Fibroblast of upper back skin (primary cell): ENCODE measurements around the gene RIPOR3.
"Not testable (repeated sequence)": the region's sequence is repeated elsewhere in the genome, so short reads cannot be mapped to it uniquely, and the experiment has no call there.

ENCODE experiments used
- DNase-seq: peaks from one replicate; pipeline ENCODE4 v3.0.0-alpha.2; 2013

Gene RIPOR3

GRCh38 chr20:50604451-50604850 lies 86.9 kb downstream of the RIPOR3 start:
- no peak for DNase-seq

DNA sequence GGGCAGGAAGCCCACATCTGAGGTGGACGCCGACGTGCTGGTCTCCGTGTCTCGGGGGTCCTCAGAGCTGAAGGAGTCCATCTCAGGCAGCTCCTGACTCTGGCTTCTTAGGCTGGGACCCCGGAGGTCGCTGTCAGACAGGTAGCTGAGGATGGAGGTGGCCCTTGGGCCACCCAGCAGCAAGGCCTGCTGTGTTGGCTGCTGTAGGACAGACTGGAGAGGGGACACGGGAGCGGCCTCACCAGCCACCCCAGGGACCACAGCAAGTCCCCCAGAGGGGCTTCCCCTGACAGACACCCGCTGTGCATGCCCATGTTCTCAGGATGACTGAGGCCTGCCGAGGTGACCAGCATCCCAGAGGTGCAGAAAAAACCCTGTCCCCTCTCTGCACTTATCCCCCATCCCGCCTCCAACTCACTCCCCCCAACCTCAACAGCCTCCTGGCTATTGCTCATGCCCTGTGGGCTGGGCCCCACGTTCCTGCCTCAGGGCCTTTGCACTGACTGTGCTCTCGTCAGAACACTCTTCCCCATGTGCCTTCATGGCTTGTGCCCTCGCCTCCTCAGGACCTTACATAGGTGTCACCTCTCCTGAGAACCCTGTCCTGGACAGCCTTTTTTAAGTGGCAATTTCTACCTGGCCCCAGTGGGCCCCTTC lies 88.8 kb downstream of the RIPOR3 start:
- DNase-seq = no peak

DNA sequence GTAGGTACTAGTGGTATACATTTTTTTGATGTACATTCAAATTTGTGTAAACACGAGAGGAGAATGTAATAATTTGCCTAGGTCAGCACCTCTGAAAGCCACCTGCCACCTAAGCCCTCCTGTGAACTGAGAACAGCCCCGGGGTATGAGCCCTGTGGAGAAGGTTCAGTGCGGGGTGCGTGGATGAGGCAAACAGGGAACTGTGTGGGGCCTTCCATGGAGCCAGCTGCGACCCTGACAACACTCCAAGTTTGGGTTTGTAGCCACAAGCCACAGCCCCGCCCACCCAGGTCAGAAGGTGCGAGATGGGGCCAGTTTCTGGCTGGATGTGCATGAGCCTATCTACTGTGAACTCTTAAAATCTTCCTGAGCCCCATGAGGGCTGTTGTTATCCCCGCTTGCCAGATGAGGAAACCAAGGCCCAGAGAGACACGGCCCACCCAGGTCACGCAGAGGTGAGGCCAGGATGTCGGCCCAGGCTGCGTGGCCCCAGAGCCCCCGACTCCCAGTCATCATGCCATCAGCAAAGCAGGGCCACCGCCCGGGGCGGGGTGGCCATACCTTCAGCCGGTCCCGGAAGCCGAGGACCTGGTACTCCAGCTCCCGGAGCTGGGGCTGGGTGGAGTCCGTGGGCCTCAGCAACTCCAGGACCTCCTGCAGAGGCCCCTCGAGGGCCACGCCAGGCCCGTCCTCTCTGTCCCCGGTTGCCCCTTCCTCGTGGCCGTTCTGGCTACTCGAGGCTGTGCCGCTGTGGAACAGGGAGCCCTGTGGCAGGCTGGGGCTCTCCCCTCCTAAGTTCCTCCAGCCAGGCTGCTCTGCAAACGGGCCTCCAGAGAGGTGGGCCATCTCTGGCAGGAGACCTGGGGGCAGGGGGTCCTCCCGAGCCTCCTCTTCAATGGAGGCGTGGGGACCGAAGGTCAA lies 89.6 kb downstream of the RIPOR3 start:
- DNase-seq = no peak

DNA sequence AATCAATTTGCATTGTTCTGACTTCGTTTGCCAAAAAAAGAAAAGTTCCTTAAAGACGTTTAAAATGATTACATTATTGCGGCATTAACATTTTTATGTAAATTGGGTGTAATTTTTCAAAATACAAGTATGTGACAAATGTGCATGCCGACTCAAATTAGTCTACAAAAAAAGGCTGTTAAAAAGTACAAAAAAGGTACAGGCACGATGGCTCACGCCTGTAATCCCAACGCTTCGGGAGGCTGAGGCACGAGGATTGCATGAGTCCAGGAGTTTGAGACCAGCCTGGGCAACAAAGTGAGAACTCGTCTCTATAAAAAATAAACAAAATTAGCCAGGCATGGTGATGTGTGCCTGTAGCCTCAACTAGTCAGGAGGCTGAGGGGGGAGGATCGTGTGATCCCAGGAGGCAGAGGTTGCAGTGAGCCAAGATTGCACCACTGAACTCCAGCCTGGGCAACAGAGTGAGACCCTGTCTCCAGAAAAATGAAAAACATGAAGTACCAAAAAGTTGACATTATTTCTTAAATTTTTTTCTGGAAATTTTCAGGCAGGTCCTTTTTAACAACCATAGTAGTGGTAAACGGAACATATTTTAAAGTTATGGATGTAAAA lies 91.0 kb downstream of the RIPOR3 start:
- DNase-seq = no peak

GRCh38 chr20:50598768-50599167 lies 92.6 kb downstream of the RIPOR3 start:
- DNase-seq = not testable (repeated sequence)

GRCh38 chr20:50598074-50598473 lies 93.3 kb downstream of the RIPOR3 start:
- DNase-seq = no peak

GRCh38 chr20:50597406-50597969 lies 93.9 kb downstream of the RIPOR3 start:
- no peak for DNase-seq

DNA sequence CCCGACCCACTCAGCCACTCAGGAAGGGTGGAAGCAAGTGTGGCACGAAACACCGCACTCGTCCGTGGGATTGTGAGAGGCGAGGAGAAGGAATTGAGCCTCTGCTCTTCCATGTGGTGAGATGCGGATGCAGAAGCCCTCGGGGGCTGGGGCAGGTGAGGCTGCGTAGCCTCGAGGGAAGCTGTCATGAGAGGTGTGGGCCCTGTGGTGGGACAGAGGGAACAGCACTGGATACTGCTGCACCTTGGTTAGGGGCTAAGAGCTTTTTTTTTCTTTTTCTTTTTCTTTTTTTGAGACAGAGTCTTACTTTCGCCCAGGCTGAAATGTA lies 94.7 kb downstream of the RIPOR3 start:
- DNase-seq = no peak

GRCh38 chr20:50595988-50596693 lies 95.2 kb downstream of the RIPOR3 start:
- DNase-seq = no peak

- no peak for DNase-seq
These were observed 95.9 kb downstream of the RIPOR3 start for GRCh38 chr20:50595433-50595895.

DNA sequence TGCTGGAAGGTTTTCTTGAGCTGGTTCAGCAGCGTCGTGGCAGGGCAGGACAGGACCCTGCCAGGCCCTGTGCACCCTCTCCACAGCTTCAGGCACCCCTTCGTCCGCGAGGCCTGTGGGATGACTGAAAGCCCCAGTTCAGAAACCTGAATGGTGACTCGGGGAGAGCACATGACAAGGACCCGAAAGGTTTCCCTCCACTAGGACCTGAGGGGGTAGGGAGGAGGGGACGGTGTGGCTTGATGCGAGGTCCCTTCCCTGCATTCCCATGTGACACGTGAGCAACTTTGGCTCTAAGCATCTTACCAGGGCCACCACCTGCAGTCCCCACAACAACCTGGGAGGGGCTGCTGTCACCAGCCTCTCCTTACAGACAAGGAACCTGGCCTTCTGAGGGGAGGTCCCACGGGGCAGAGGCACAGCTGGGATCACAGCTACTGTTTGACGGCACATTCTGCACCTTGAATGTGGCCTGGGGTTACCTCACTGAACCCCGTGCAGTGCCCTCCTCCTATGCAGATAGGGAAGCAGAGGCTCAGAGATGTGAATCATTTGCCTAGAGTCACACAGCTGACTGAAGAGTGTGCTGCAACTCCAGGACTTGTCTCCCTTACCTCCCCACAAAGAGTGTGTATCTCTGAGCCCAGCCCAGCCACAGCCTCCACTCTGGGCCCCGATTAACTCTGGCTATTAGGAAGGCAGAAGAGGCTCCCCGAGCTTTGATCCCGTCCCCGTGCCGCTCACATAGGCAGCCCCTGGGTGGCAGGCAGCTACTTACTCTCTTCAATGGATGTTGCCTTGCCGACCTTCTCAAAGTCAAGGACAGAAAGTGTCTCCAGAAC lies 96.5 kb downstream of the RIPOR3 start:
- DNase-seq = no peak

- no peak for DNase-seq
These were observed 97.1 kb downstream of the RIPOR3 start for GRCh38 chr20:50594231-50594590.

DNA sequence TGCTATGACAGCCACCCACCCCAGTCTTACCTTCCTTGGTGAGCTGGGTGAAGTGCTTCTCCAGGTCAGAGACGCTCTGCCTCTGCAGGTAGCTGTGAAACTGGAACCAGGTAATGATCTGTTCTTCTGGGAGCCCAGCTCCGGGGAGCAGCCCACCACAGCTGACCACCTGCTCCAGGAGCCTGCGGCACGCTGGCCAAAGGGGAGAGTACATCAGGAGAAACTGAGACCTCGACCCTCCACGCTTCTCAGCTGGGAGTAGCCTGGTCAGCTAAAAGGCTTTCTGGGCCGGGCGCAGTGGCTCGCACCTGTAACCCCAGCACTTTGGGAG lies 98.4 kb downstream of the RIPOR3 start:
- no peak for DNase-seq

DNA sequence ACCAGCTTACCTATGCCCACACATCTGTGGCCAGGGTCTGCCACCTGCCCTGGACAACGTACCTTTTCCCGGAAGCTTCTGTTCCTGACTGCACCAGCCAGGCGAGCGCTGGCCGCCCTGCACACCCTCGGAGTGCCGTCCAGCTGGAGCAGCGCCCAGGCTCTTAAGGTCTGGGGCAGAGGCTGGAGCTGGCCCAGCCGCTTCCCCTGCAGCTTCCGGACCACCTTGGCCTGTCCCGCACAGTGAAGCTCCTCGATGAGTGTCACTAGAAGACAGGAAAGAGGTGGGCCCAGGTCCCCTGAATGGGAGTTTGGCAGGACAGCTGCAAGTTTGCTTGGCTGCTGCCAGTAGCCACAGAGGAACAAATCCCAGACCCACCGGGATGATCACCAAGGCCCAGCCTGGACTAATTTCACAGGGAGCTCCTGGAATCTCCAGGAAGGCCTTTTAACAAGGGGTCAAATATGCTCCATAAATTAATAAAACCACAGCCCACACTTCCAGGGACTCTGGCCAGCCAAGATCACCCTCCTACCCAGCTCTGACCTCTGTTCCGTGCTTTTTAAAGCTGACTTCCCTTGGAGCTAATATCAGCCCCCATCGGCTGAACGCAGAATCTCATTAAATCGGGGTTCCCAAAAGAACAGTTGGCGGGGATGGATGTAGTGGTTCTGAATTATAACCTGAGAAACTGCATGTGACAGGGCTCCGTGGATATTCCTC lies 98.9 kb downstream of the RIPOR3 start:
- no peak for DNase-seq

DNA sequence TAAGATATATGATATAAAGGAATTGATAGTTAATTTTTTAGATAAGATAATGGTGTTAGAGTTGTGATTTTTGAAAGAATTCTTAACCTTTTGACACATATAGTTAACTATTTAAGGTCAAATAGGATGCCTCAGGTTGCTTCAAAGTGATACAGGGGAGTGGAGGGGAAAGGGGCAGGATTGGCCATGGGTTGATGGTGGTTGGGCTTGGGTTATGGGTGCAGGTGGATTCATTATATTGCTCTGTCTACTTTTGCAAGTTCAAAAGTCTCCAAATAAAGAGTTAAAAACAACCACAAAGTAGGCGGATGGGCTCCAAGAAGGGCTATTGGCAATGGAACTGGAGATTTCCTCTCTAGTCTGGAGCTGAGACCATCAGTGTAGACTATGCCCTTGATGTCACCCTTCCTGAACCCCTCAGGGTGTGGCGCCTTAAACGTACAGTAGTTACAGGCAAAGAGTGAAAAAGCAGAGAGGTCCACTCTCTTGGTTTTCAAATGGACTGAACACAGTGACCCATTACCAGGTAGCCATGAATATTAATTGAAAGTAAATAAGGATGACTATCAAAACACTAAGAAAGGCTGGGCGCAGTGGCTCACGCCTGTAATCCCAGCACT lies 100.0 kb downstream of the RIPOR3 start:
- no peak for DNase-seq

DNA sequence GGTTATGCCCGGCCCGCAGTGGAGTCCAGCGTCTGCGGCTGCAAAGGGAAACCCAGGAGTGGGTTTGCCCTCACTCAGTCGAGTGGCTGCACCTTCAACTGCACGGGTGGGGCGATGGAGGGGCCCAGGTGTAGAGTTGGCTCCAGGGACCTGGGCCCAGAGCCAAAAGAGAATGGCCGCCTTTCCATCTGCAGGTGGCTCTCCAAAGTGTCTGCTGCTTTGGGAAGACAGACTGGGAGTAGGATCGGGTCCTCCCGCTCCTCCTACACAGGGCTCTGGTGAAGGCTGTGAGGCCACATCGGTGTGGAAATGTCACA lies 101.0 kb downstream of the RIPOR3 start:
- DNase-seq = no peak

DNA sequence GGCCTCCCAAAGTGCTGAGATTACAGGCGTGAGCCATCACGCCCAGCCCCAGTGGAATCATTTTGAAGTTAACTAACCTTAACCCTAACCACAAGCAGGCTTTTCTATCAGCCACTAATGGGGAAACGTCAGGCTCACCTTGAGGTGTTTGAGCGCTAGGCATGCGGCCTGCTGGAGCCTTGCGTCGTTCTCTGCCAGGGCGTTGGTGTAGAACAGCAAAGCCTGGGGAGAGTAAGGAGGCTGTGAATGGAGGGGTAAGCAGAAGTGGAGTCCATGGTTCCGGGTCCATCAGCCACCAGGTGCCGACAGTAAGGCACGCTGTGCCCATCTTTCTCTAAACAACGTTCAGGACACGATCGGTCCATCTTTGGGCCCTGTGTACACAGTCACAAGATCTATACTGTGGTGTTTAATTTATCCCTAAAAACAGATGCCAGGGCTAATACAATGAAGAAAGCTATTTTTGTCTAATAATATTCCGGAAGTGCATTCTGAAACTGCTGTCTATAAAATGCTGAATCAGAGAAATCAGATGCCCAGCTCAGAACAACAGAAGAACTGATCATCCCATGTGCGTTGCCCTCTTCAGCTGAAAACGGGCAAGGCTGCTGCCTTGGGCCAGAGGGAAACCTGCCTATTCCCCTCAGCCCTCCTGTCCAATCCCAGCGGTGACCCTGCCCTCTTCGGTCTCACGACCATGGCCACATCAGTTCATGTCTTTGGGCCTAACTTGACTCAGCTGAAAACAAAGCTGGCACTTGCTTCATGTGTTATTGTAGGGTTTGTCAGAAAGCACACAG lies 101.6 kb downstream of the RIPOR3 start:
- no peak for DNase-seq

DNA sequence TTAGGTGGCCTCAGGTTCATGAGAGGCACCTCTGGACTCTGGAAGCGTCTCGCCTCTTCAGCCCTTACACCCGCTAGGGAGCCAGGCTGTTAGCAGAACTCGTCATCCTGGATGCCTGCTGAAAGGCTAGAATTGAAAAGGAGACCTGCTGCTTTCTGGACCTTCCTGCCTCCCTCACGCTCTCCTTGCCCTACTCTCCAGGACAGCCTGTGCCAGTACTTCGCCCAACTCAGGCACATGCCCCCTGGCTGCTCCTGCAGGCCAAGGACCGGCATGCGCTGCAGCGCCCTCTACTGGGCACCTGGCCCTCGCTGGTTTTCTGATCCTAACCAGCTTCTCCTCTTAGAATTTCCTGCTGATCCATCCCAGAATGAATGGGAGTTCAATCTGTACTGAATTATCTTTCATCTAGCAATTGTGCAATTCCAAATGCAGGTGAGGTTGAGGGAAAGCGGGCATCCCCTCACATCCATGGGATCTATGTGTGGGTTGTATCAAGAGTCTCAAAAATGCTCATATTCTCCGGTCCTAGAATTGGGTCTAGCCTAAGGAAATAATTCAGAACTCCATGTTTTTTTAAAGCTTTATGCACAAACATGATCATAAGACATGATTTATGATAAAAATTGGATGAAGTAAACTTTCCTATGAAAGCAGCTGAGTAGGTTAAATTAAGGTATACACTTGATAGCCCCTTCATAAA lies 103.2 kb downstream of the RIPOR3 start:
- DNase-seq = peak; percentile 43

DNA sequence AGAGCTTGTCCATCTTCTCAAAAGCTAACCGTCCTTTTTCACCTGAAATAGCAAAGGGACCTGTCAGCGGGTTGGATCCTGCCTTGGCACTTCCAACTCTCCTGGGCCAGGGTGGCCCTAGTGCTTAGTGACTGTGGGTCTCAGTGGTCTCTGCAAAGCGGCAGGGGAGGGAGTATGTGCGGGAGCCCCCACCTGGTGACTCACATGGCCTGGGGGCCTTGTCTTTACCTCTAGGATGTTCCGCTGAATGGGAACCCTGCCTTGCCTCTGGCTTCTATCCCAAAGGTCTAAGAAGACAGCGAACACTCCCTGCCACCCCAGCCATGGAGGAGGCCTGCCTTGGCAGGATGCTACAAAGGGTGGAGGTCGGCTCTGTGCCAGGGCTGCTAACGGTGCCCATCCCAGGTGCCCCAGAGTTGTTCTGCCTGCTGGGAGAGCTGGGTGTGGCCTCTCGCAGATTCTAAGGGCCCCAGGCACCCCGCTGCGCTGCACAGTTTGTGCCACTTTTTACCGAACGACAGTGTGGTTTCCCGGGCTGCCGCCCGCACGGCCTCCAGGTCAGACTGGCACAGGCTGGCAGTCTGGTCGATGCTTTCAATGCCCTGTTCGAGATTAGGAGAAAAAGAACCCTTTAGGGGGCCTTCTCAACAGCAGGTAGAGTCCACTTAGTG lies 103.9 kb downstream of the RIPOR3 start:
- no peak for DNase-seq
